ENCODE results near the gene MYBPC2.

The MYBPC2 gene

DNA sequence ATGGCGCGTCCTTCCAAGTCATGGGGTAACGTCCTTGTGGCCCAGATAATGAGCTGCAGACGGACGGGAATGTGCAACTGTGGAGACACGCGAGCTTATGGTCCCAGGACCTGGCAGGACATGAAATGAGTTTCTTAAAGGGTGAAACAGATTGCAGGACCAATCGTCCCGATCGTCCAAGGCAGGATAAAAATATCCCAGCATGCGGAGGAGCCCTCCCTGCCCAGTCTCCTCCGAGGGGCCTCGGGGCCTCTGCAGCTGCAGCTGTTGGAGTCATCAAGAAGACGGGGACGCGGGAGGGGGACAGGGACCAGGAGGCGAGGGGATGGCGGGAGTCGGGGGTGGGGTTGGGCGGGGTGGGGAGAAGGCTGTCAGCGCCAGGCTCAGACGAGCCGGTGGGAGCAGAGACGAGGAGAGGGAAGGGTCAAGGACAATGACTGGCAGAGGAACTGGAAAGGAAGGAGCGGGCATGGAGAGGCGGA is 58.3 kb downstream of the MYBPC2 start:
- H3K27me3 ChIP-seq (replicated peaks; ENCODE audit: control insufficient read depth, insufficient read depth, low read length), result no peaks in the 10 kb centered on the region
- no peak for DNase-seq (ENCODE audit: extremely low read depth, insufficient read length)
- H3K4me3 ChIP-seq (replicated peaks; ENCODE audit: low read depth, low read length), result no peak overlapping the region
- no peaks in the 10 kb centered on the region for H3K36me3 ChIP-seq (ENCODE audit: control insufficient read depth, insufficient read depth, low read length)
- TF ChIP-seq CTCF (IDR thresholded peaks at IDR 0.05; ENCODE audit: insufficient read depth, low read length, poor library complexity, severe bottlenecking), result no peak

- no peaks in the 10 kb centered on the region for H3K27me3 ChIP-seq (replicated peaks; ENCODE audit: control insufficient read depth, insufficient read depth, low read length)
- no peak overlapping the region for H3K4me3 ChIP-seq (replicated peaks; ENCODE audit: low read depth, low read length)
- H3K36me3 ChIP-seq (ENCODE audit: control insufficient read depth, insufficient read depth, low read length), result no peaks in the 10 kb centered on the region
- DNase-seq (ENCODE audit: extremely low read depth, insufficient read length), result no peak
- TF ChIP-seq CTCF (IDR thresholded peaks at IDR 0.05; ENCODE audit: insufficient read depth, low read length, poor library complexity, severe bottlenecking), result no peak
These were observed 59.8 kb downstream of the MYBPC2 start for GRCh38 chr19:50492303-50493052.

DNA sequence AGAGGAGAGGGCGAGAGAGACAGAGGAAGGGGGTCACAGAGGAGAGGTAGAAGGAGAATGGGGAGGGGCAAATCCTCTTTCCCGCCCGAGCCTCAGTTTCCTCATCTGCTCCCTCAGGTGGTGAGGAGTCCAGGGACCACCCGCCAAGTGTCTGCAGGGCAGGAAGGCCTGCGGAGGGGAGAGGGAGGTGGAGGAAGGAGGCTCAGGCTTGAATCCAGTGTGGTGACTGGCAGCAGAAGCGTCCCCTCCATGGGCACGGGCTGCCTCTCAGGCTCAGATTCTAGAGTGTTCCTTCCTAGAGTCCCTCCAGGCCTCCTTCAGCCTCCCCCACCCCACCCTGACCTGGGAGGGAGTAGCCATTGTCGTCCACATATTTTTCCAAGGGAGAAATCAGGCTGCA is 60.5 kb downstream of the MYBPC2 start:
- TF ChIP-seq CTCF (IDR thresholded peaks at IDR 0.05; ENCODE audit: insufficient read depth, low read length, poor library complexity, severe bottlenecking), result no peak
- Histone ChIP-seq H3K36me3 (ENCODE audit: control insufficient read depth, insufficient read depth, low read length) (no peaks in the 10 kb centered on the region), H3K27me3 (replicated peaks; ENCODE audit: control insufficient read depth, insufficient read depth, low read length) (no peaks in the 10 kb centered on the region), H3K4me3 (replicated peaks; ENCODE audit: low read depth, low read length) (no peak overlapping the region)
- no peak for DNase-seq (ENCODE audit: extremely low read depth, insufficient read length)

DNA sequence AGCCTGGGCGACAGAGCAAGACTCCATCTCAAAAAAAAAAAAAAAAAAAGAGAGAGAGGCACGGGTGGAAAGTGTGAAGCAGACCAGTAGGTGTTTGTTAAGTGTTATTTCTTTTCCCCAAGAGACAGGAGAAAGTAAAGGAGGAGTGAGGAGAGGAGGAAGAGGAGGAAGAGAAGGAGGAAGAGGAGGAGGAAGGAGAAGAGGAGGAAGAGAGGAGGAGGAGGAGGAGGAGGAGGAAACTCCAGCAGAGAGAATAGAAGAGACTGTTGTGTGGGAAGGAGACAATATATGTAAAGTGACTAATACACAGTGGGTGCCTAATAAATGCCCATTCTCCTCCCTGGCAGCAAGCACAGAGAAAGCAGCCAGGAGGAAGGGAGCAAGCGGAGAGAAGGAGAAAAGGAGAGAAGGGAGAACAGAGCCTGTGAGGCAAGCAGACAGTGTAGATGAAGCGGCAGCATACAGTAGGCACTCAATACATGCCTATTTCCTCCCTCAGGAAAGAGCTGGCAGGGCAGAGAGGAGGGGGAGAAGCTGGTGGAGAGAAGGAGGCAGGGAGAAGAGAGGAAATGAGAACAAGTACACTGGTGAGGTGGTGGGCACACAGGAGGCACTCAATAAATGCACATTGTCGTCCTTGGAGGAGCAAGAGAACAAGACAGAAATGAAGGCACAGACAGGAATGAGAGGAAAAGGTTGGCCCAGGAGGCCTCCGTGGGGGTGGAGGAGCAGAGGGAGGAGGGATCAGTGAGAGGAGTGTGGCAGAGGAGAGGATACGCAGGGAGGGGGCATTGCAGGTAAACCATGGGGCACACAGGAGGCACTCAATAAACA is 61.7 kb downstream of the MYBPC2 start:
- DNase-seq (ENCODE audit: extremely low read depth, insufficient read length), result no peak
- Histone ChIP-seq H3K36me3 (ENCODE audit: control insufficient read depth, insufficient read depth, low read length) (no peaks in the 10 kb centered on the region), H3K4me3 (replicated peaks; ENCODE audit: low read depth, low read length) (no peak overlapping the region), H3K27me3 (replicated peaks; ENCODE audit: control insufficient read depth, insufficient read depth, low read length) (no peaks in the 10 kb centered on the region)
- no peak for TF ChIP-seq CTCF (IDR thresholded peaks at IDR 0.05; ENCODE audit: insufficient read depth, low read length, poor library complexity, severe bottlenecking)

- Histone ChIP-seq H3K4me3 (replicated peaks; ENCODE audit: low read depth, low read length) (no peak overlapping the region), H3K36me3 (ENCODE audit: control insufficient read depth, insufficient read depth, low read length) (no peaks in the 10 kb centered on the region), H3K27me3 (replicated peaks; ENCODE audit: control insufficient read depth, insufficient read depth, low read length) (no peaks in the 10 kb centered on the region)
- no peak for TF ChIP-seq CTCF (IDR thresholded peaks at IDR 0.05; ENCODE audit: insufficient read depth, low read length, poor library complexity, severe bottlenecking)
- DNase-seq (ENCODE audit: extremely low read depth, insufficient read length), result no peak
These were observed 62.4 kb downstream of the MYBPC2 start for GRCh38 chr19:50495020-50495531.
